IPS-NIHi7 (cell line): ENCODE results near the gene M6PR.
"Not testable (repeated sequence)": the region's sequence is repeated elsewhere in the genome, so short reads cannot be mapped to it uniquely, and the experiment has no call there.

ENCODE experiments used
- DNase-seq: peaks from one replicate; pipeline ENCODE4 v3.0.0; 2012; ENCODE audit warnings: mixed read lengths; ENCODE audit errors: extremely low spot score

M6PR gene

DNA sequence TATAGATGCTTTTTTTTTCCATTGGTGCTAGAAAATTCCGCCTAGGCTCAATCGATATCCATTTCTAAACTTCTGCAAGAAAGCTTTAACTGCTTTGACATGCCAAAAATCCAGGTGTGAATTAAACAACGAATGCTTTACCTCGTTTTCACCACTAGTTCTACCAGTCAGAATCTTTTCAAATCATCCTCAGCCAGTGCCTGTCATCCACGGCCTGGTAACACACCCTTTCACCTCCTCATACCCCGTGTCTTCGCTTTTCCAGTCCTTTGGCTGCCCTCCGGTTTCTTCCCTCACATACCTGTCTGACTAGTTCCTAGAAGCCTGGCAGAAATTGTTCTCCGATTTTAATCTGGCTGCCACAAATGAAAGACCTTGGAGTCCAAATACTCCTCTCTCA is 36.5 kb downstream of the M6PR start:
- peak; percentile 25 for DNase-seq

- DNase-seq = no peak
Measured at GRCh38 chr12:8911606-8912268, 37.7 kb downstream of the M6PR start.

DNA sequence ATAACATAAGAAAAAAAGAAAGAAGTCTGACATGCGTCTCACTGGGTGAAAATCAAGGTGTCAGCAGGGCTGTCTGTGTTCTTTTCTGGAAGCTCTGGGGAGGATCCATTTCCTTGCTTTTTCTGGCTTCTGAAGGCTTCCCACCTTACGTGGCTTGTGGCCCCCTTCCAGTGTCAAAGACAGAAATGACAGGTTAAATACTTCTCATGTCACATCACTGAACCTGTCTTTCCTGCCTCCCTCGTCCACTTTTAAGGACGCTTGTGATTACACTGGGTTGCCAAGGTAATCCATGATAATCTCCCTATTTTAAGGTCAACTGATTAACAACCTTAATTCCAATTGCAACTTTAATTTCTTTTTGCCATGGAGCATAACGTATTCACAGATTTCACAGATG is 39.7 kb downstream of the M6PR start:
- DNase-seq = no peak

GRCh38 chr12:8907513-8907912 is 41.9 kb downstream of the M6PR start:
- DNase-seq = no peak

DNA sequence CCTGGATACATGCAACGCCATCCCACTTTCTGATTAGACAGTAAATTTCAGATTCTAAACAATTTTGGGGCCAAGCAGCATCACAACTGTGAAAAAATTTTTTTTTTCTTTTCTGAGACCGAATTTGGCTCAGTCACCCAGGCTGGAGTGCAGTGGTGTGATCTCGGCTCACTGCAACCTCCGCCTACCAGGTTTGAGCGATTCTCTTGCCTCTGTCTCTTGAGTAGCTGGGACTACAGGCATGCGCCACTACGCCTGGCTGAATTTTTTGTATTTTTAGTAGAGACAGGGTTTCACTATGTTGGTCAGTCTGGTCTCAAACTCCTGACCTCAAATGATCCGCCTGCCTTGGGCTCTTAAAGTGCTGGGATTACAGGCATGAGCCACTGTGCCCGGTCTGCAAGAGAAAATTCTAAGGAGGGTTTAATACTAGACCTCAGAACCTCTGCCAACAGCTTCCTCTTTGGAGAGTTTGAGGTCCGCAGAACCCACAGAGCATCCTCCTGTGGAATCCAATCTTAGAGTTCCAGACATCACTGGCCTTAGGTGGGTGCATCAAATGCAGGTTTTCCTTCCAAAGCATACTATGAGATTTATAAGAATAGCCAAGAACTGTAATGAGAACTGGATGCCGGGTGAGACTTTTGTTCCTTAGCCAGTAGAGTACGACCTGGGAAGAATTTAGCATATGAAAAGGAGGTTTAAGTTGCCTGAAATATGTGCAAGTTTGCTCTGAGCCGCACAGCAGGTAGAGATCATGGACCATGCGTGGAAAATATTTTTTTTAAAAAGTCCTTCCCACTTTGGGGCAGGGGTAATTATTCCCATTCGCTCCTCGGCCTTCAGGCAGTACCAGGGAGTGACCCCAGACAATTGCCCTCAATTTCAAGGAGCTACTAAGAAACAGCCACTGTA is 42.9 kb downstream of the M6PR start:
- no peak for DNase-seq

GRCh38 chr12:8905546-8905945 is 43.9 kb downstream of the M6PR start:
- DNase-seq = no peak

GRCh38 chr12:8904665-8905064 is 44.8 kb downstream of the M6PR start:
- no peak for DNase-seq

DNA sequence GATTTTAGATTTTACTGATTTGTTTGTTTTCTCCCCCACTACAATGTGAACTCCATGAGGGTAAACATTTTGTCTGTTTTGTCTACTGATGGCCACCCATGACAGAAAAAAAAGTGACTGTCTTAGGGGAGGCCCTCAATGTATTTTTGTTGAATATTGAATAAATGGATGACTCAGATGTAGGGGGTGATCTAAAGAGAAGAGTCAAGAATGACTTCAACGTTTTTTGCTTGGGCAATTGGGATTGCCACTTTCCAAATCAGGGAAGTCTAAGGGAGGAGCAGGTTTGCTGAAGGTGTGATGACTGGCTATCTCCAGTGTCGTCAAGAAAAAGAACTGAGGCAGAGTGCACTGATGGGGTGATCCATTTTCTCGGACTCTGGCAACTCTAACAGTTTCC is 45.8 kb downstream of the M6PR start:
- DNase-seq = no peak

- not testable (repeated sequence) for DNase-seq
Measured at GRCh38 chr12:8902703-8903102, 46.7 kb downstream of the M6PR start.

GRCh38 chr12:8899830-8900229 is 49.6 kb downstream of the M6PR start:
- DNase-seq = no peak

- DNase-seq = no peak
Measured at GRCh38 chr12:8897081-8897480, 52.4 kb downstream of the M6PR start.

DNA sequence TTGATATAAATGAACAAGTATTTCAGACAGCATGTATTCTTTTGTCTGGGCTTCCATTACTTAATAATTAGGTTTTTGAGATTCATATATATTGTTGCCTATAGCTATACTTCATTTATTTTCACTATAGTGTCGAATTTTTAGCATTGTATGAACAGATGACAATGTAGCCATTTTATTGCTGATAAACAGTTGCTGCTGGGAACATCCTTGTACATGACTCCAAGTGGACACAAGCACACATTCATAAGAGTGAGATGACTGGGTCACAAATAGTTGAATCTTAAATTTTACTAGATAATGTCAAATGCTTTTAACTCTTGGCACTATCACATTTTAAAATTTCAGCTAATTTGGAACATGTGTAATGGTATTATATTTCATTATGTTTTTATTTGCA is 54.5 kb downstream of the M6PR start:
- no peak for DNase-seq

DNA sequence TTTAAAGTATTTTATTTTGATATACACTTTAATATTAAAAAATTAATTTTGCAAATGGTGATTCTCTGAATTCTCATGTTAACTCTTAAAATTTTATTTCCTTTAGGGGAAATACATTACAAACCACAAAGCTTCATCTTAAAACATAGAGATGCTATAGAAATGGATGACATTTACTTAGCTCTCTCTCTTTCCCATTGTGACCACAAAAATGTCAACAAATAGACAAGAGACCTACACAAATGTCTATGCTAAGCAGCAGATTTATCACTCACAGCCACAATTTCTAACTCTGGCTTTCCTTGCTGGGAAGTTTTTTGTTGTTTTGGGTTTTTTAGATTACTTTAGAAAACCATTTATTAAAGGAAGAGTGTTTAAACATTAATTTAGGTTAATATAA is 55.1 kb downstream of the M6PR start:
- DNase-seq = no peak

- no peak for DNase-seq
Measured at GRCh38 chr12:8891976-8892375, 57.5 kb downstream of the M6PR start.
